GM20000 (cell line): Measurements from ENCODE around the gene PSMD1.

Experiments used
- DNase-seq: peaks from one replicate; pipeline ENCODE4 v3.0.0; 2012; ENCODE audit warnings: low spot score
- CTCF ChIP-seq: IDR thresholded peaks from 2 replicates; pipeline ENCODE4 v1.5.1; 2012; ENCODE audit warnings: mild to moderate bottlenecking, control low read depth; ENCODE audit errors: extremely low read depth, missing control alignments

Gene PSMD1

GRCh38 chr2:231041061-231041689, 15.5 kb upstream of the PSMD1 start:
- no peak for DNase-seq

GRCh38 chr2:231043796-231044195, 12.9 kb upstream of the PSMD1 start:
- TF ChIP-seq CTCF = no peak
- DNase-seq = no peak

More at GRCh38 chr2:231041061-231041689, 15.5 kb upstream of the PSMD1 start:
- no peak for TF ChIP-seq CTCF

- TF ChIP-seq CTCF = no peak
These were observed 9.8 kb upstream of the PSMD1 start for GRCh38 chr2:231046916-231047273.

GRCh38 chr2:231047274-231047922, 9.3 kb upstream of the PSMD1 start:
- no peak for DNase-seq
- TF ChIP-seq CTCF = no peak

More at GRCh38 chr2:231046916-231047273, 9.8 kb upstream of the PSMD1 start:
- DNase-seq = no peak

- no peak for TF ChIP-seq CTCF
- no peak for DNase-seq
These were observed 8.4 kb upstream of the PSMD1 start for GRCh38 chr2:231047923-231048915.

- no peak for TF ChIP-seq CTCF
- DNase-seq = no peak
These were observed 7.2 kb upstream of the PSMD1 start for GRCh38 chr2:231049286-231050017.
